ENCODE results near the gene TNFRSF13B.

Gene TNFRSF13B

GRCh38 chr17:16953841-16954240 is 18.1 kb downstream of the TNFRSF13B start:
- DNase-seq, result no peak

DNA sequence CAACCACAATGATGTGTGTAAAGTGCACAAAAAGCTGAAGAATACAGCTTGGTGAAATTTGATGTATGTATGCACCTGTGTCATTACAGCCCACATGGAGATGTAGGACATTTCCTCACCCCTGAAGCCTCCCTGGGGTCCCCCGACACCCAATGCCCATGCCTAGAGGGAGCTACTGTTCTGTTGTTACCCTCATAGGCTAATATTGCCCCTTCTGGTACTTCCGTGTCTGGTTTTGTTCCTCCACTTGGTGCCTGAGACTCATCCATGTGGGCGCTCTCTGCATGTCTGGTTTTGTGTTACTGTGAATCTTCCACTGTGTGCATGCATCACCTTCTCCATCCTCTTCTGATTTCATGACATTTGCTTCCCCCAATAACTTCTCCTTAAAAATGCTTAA is 18.6 kb downstream of the TNFRSF13B start:
- no peak for DNase-seq

DNA sequence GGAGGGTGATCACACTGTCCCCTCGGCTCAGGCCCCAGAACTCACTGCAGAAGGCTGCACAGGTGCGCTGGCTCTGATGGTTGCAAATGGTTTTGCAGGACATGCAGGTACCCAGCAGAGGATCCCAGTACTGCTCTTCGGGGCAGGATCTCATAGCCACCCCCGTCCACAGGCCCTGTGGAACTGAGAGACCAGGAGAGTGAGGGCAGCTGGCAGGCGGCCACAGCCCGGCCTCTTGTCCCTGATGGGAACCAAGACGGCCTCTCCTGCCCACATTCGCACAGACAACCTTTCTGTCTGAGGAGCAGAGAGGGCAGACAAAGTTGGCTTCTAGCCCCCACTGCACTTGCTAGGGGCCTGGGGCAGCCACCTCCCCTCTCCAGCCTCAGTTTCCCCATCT is 19.5 kb downstream of the TNFRSF13B start:
- no peak for DNase-seq

- DNase-seq, result no peak
Measured at GRCh38 chr17:16950488-16950887, 21.4 kb downstream of the TNFRSF13B start.

DNA sequence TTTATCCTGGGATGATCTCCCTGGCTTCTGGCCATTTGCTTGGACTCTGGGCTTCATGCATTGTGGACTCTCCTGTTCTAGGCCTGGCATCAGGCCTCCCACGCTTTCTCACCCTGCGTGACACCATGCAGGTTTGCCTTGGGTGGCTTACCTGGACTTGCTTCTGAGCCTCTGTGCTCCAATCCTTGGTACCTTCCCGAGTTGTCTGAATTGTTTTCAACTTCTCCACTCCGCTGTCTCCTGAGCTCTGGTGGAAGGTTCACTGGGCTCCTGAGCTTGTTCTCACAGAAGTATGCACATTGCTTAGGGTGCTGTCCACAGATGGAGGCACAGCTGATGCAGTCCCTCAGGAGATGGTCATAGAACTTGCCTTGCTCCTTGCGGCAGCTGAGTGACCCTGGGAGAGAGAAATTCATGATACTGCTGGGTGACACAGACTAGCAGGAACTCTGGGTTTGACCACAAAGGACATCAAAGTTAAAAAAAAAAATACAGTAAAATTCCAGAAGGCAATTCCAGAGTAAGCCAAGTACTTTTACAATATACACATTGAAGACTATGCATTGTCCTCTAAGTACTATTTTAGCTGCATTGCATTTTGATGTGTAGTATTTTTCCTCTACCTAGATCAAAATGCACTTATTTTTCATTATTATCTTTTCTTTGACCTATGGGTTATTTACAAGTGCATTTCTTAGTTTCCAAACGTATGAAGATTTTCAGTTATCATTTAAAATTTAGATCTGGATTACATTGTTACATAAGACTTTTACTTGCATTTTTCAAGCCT is 23.1 kb downstream of the TNFRSF13B start:
- no peak for DNase-seq

GRCh38 chr17:16947470-16947869 is 24.4 kb downstream of the TNFRSF13B start:
- no peak for DNase-seq

GRCh38 chr17:16945663-16946218 is 26.2 kb downstream of the TNFRSF13B start:
- DNase-seq, result no peak

DNA sequence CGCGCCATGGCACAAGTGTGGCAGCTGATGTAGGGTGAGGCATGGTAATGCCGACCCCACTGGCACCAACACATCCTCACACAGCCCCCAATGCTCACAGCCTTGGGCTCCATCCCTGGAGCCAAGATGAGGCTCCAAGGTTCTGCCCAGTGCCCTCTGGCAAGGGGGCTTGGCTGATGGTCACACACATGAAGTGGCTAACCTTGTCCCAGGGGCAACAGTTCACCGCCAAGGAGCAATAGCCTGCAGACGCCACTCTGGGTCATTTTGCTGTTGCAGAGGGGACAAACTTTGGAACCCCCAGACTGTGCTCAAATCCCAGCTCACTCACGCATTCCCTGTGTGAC is 26.8 kb downstream of the TNFRSF13B start:
- DNase-seq, result no peak

DNA sequence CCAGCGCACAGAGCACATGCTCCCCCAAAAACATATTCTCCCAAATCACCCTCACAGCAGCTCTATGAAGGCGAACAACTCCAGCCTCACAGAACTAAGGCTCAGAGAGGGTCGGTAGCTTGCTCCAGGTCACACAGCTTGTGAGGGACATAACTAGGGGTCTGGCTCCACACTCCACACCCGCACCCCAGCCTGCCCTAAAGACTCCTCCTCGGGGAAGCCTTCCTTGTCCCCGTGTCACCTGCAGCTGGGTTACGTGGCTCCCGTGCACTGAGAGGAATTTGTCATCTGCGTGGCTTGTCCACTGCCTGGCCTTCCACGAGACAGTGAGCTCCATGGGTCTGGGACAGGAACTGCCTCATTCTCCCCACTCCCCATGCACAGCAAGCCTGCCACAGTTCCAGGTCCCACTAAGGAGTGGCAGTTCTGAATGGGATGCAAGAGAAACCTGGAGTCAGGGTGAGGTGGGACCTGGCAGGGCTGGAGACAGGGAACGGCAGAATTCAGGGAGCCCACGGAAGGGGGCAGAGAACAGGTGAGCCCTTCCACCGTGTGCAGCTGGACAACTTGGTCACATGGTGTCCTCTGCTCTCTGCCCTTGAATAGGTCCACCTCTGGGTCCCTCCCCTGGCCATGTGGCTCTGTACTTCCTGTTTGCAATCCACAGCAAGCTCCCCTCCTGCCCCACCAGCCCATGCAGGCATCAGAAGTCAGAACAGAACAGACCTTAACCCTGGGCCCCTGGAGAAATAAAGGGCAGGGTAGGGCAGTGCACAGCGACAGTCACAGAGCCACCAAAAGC is 27.4 kb downstream of the TNFRSF13B start:
- no peak for DNase-seq

DNA sequence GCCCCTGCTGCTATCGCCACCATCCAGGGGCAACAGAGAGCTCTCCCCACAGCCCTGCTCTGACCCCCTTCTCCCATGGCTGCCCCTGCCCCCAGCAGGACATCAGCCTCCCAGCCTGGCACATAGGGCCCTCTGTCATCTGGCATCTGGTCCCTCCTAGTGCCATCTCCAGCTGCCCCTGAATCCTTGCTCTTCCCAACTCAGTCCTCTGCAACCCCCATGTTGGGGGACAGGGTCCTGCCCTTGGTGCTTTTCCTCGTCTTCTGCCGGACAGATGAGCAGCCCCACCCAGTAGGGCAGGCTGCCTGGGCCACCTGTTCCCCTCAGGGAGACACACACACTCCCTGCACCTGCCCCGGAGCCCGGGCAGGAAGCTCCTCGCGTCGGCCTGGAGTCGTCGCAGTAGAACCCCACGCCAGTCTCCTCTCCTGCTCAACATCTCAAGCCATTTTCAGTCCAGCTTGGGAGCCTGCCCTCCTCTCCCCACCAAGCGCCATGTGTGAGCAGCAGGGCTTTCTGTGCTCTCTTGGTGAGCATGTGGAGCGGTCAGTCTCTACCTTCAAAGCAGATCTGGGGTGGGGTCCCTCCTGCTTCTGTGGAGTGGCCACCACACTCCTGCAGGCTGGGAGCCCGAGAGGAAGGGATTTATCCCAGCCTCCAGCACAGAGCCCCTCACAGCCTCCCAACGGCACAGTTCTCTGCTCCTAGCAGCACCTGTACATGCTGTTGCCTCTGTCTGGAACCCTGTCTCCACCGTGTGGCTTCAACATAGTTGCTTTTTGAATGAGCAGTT is 28.2 kb downstream of the TNFRSF13B start:
- DNase-seq, result no peak

GRCh38 chr17:16943032-16943352 is 28.9 kb downstream of the TNFRSF13B start:
- no peak for DNase-seq

GRCh38 chr17:16942141-16943031 is 29.5 kb downstream of the TNFRSF13B start:
- no peak for DNase-seq

GRCh38 chr17:16941072-16942036 is 30.6 kb downstream of the TNFRSF13B start:
- no peak for DNase-seq

DNA sequence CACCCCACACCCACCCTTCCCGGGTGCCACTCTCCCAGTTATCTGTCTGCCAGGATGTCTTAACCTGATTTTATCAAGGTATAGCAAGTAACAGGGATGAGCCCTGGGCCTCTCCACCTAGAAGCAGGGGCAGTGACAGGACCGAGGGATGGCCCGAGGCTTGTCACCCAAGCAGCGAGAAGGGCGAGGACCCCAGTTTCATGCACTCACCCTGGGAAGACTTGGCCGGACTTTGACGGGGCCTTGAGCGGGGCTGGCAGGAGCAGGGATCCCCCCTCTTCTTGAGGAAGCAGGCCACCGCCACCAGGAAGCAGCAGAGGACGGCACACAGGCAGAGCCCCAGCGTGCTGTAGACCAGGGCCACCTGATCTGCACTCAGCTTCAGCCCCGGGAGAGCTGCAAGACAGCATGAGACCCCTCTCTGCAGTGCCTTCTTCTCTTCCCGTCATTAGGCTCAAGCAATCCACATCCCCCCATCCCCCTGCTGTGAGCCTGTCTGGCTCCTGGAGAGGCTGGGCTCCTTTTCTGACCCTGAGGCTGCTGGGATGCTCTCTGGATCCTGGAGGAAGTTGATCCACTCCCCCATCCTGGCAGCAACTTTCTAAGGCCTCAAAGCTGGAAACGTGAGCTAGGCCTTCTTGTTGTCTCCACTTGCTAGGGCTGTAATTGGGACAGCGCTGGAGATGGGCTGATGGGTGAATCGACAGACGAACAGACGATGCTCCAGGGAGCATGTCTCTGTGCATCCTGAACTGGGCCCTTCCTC is 31.6 kb downstream of the TNFRSF13B start:
- DNase-seq, result no peak

GRCh38 chr17:16939606-16940115 is 32.3 kb downstream of the TNFRSF13B start:
- DNase-seq, result no peak

- DNase-seq, result no peak
Measured at GRCh38 chr17:16939208-16939576, 32.7 kb downstream of the TNFRSF13B start.

- DNase-seq, result no peak
Measured at GRCh38 chr17:16938496-16939207, 33.3 kb downstream of the TNFRSF13B start.

DNA sequence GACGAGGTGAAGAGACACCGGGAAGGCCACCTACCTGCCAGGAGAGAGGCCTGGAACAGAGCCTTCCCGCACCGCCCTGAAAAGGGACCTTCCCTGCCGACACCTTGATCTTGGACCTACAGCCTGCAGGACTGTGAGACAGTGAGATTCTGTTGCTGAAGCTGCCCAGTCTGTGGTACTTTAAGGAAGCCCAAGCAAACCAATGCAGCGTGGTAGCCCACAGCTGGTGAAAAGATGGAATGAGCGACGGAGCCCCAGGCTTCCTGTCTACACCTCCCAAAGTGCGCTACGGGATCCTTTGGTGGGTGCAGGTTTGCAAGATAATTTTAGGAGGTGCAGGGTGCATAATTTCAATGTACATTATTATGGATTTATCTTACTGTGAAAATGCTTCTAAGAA is 33.9 kb downstream of the TNFRSF13B start:
- DNase-seq, result no peak

DNA sequence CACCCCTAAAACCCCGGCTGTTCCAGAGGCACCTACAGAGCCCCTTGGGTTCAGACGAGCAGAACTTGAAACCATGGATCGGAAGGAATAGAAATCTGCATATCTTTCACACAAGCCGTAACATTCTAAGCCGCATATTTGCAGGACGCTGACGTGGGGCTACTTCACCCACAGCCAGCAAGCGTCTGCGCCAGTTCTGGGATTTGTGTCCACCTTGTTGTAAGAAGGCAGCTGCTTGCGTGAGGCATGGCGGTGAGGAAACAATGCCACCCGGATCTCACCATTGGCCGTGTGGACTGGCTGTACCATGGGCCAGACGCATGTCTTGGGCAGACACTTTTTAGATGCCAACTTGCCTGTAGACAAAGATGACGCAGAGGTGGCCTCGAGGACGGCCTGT is 34.5 kb downstream of the TNFRSF13B start:
- no peak for DNase-seq
